Smooth muscle cell of bladder (primary cell): ENCODE data around the gene GRIN2B. TPM values are rescaled to one million over a fixed set of nuclear protein-coding genes. Genes with fewer than 3 reads are reported as not detected.

Experiments
- total RNA-seq: library from RNA; depleted of rRNA; stranded (reverse); fragments of >200 nt; gene quantifications from 2 replicates; pipeline ENCODE4 v1.2.3, GENCODE V29; 2014

Gene GRIN2B
- under 0.01 and 0.14 TPM in 2 replicates for total RNA-seq

DNA sequence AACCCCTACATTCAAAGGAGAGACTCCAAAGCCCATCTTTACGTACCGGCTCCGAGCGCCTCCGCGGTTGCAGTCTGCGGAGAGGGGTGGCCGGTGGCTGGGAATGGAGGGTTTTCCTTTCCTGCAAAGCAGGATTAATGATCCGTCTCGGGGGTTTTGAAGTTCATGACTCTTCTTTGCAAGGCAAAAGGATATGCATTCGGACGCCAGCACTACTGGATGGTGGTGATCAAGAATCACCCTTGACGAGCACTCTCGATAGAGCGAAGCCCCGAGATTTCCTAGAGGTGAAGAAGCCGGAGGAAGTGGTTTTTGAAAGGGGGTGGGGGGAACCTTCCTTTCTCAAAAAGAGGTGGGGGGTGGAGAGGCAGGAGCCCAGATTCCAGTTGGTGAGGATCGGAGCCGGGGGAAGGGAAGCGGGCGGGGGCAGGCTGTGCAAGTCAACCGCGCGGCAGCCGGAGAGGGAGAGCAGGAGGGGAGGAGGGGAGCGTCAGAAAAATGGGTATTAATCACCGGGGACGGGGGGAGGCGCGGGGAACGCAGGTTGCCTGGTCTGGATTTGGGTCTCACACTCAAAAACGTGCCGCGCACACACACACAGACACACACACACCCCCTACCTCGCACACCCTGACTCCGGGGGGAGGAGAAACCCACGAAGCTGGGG is at the start of gene GRIN2B:
GRIN2B (minus strand) TSS at position 307 of the 667 bp plus-strand sequence. CDS start 115,394 bp downstream, outside the sequence.

